ENCODE data around the gene KIAA1210. TPM values are rescaled to one million over a fixed set of nuclear protein-coding genes. Genes with fewer than 3 reads are reported as not detected.

KIAA1210 gene
- total and polyA plus RNA-seq, 2 of the 4 experiments (the other 2 are of a cell fraction), result not detected

DNA sequence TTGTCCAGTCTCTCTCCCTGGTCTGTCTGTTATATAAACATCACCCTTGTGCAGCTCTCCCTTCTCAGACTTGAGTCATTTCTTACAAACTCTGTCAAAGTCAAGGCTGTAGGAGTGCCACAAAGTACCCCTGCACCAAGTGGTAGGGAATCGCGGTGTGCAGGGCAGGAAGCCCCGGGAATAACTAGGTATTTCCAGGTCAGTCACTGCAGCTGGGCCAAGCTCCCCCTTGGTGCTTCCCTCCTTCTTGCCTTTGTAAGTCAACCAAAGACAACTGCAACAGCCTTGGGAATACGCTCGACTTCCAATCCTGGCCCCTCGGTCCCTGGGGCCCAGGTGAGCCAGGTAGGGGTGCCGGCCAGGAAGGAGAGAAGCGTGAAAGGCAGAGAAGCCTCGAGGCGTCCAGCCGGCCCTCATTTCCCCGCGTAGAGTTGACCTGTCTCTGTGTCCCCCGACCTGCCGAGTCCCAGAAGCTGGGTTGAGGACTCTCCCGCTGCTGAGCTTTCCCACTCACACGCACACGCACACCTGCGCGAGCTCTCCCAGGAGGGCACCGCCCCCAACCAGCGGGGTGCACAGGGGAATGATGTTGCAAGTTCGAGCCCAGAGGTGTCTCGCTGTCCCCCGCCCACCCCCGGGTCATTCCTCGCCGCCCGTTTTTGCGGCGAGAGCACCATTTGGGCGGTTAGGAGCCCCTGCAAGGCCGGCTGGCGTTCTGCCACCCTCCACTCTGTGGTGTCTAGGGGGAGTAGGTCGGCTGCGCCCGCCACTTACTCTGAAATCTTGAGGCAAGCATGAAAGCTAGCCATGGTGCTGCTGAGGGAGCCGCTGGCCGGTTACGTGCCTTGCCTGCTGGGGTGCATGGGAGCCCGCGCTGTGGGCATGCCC lies 22.8 kb upstream of the KIAA1210 start:
- Histone ChIP-seq H4K20me1 (ENCODE audit: insufficient read depth, low read length) (no peaks in the 10 kb centered on the region), H3K27me3 (ENCODE audit: control insufficient read depth, insufficient read depth, low read length) (peaks cover 14% of the 10 kb centered on the region), H3K4me2 (ENCODE audit: low read depth, low read length) (no peak overlapping the region), H2AK5ac (ENCODE audit: low read depth, low read length) (no peak overlapping the region), H2BK5ac (ENCODE audit: low read depth, low read length, poor library complexity, severe bottlenecking) (no peak overlapping the region), H2AK9ac (replicated peaks; ENCODE audit: low read depth, low read length, poor library complexity) (no peak overlapping the region), H3K9me3 (ENCODE audit: control insufficient read depth, insufficient read depth, low read length) (no peaks in the 10 kb centered on the region), H2BK20ac (ENCODE audit: low read depth, low read length) (no peak overlapping the region), H4K5ac (ENCODE audit: low read depth, low read length) (no peak overlapping the region), H2AFZ (replicated peaks; ENCODE audit: low read length, poor library complexity) (no peak overlapping the region), H3K36me3 (ENCODE audit: control insufficient read depth, insufficient read depth, low read length) (no peaks in the 10 kb centered on the region), H3K23ac (ENCODE audit: low read depth, low read length) (no peak overlapping the region), H2BK120ac (ENCODE audit: low read depth, low read length) (no peak overlapping the region), H3K27ac (ENCODE audit: insufficient read depth, low read length) (no peak overlapping the region), H4K8ac (ENCODE audit: low read depth in 2 of 2, low read length in 2 of 2) (no peak overlapping the region), H3K18ac (ENCODE audit: low read depth, low read length) (no peak overlapping the region), H2BK15ac (ENCODE audit: low read depth, low read length) (no peak overlapping the region), H3K79me1 (ENCODE audit: low read depth in 1 of 2, low read length in 2 of 2) (no peaks in the 10 kb centered on the region), H3K4me1 (ENCODE audit: control insufficient read depth, insufficient read depth, low read length) (no peaks in the 10 kb centered on the region), H4K91ac (ENCODE audit: insufficient read depth, low read depth, low read length) (no peak overlapping the region), H3K4me3 (ENCODE audit: insufficient read depth, low read depth, low read length) (no peak overlapping the region), H3K9me1 (ENCODE audit: insufficient read depth, low read length) (no peaks in the 10 kb centered on the region), H3K14ac (replicated peaks; ENCODE audit: low read depth, low read length) (no peak overlapping the region), H3K9ac (ENCODE audit: low read depth, low read length) (no peak overlapping the region), H3K56ac (ENCODE audit: extremely low read depth, insufficient read depth, low read length) (no peak overlapping the region), H3K4ac (ENCODE audit: low read depth, low read length) (no peak overlapping the region)
- no TSS peak for BruUV-seq (replicated peaks)
- 55% methylated on average over 7 of the region's 42 CpGs; no CpG with 5 or more reads in 1 of the 2 experiments for WGBS, 2 experiments (ENCODE audit: extremely low coverage in 2 of 2, insufficient read length in 1 of 2)
- POLR2A ChIA-PET (ENCODE audit: unreplicated experiment), result no interaction called here
- ATAC-seq (ENCODE audit: low read depth) (no peak), DNase-seq (no peak)
- TF ChIP-seq CHD1 (IDR thresholded peaks at IDR 0.05; ENCODE audit: low read depth, low read length), result no peak
- TF ChIP-seq, protein P1, sequence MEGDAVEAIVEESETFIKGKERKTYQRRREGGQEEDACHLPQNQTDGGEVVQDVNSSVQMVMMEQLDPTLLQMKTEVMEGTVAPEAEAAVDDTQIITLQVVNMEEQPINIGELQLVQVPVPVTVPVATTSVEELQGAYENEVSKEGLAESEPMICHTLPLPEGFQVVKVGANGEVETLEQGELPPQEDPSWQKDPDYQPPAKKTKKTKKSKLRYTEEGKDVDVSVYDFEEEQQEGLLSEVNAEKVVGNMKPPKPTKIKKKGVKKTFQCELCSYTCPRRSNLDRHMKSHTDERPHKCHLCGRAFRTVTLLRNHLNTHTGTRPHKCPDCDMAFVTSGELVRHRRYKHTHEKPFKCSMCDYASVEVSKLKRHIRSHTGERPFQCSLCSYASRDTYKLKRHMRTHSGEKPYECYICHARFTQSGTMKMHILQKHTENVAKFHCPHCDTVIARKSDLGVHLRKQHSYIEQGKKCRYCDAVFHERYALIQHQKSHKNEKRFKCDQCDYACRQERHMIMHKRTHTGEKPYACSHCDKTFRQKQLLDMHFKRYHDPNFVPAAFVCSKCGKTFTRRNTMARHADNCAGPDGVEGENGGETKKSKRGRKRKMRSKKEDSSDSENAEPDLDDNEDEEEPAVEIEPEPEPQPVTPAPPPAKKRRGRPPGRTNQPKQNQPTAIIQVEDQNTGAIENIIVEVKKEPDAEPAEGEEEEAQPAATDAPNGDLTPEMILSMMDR (conservative IDR thresholded peaks at IDR 0.05; ENCODE audit: low read depth, low read length), result no peak
- TF ChIP-seq BHLHE40 (IDR thresholded peaks at IDR 0.05; ENCODE audit: low read depth, low read length), result no peak
- TF ChIP-seq RCOR1 (IDR thresholded peaks at IDR 0.05; ENCODE audit: insufficient replicate concordance, low read length), result no peak
- TF ChIP-seq SMC3 (IDR thresholded peaks at IDR 0.05; ENCODE audit: low read depth, low read length), result no peak
- no peak for TF ChIP-seq CEBPB (IDR thresholded peaks at IDR 0.05; ENCODE audit: low read depth, low read length)
- in situ Hi-C loops (cut with MboI; ENCODE audit: low sequenced_read_pairs) (no loop called here), dilution Hi-C loops (cut with HindIII; ENCODE audit: low sequenced_read_pairs, unreplicated experiment) (no loop called here), intact Hi-C loops (cut with micrococcal nuclease) (no loop called here)
- CTCF ChIA-PET, result no interaction called here

All from IMR-90 (cell line).